K562 (cell line): Measurements from ENCODE around the gene NUAK2. TPM values are rescaled to one million over a fixed set of nuclear protein-coding genes. Genes with fewer than 3 reads are reported as not detected.
A peak's percentile ranks its signal among the peaks of the same experiment; 100 is the strongest.

ENCODE experiments used
- BHLHE40 ChIP-seq: IDR thresholded peaks from 2 replicates; pipeline ENCODE4 v1.6.1; 2011; ENCODE audit warnings: low read length, improper control_type of control experiment
- CGGBP1 ChIP-seq: fragments of 250-450 bp; sonication (Bioruptor Pico); IDR thresholded peaks from 2 replicates; pipeline ENCODE4 v1.9.0; 2021; ENCODE audit warnings: mild to moderate bottlenecking
- CREB3L1 ChIP-seq: fragments of 450-650 bp; IDR thresholded peaks from 2 replicates; pipeline ENCODE4 v1.6.1; 2014; ENCODE audit warnings: low read depth, mild to moderate bottlenecking, moderate library complexity, borderline replicate concordance
- DACH1 ChIP-seq: fragments of 450-650 bp; IDR thresholded peaks from 2 replicates; pipeline ENCODE4 v1.6.1; 2018; ENCODE audit not compliant: partially characterized antibody
- DEAF1 ChIP-seq: fragments of 450-650 bp; formaldehyde crosslinking; IDR thresholded peaks from 2 replicates; pipeline ENCODE4 v1.4.0; 2020; ENCODE audit warnings: mild to moderate bottlenecking, moderate library complexity
- FOSL1 ChIP-seq: fragments of 200-800 bp; sonication (Bioruptor generic); conservative IDR thresholded peaks from 2 replicates; pipeline ENCODE4 v1.6.1; 2016; ENCODE audit warnings: missing genetic modification characterization, missing compliant biosample characterization
- JUND ChIP-seq, 2 experiments: IDR thresholded peaks; 2 replicates in 1 of 2; 3 replicates in 1 of 2; pipeline ENCODE4 v1.6.1; 2011; ENCODE audit warnings: borderline replicate concordance in 2 of 2, low read depth in 2 of 2, low read length in 2 of 2, improper control_type of control experiment in 1 of 2, missing biosample characterization in 1 of 2, missing genetic modification characterization in 1 of 2, missing genetic modification reagents in 1 of 2
- MAZ ChIP-seq, 2 experiments: fragments of 450-650 bp in 1 of 2; sonication (generic) in 1 of 2; formaldehyde crosslinking; IDR thresholded peaks in 1 of 2; conservative IDR thresholded peaks in 1 of 2; 2 replicates each; pipeline versions ENCODE4 v1.4.0 to v1.5.0; 2020; ENCODE audit warnings: mild to moderate bottlenecking in 1 of 2, missing genetic modification reagents in 1 of 2
- NFATC3 ChIP-seq: fragments of 450-650 bp; IDR thresholded peaks from 2 replicates; pipeline ENCODE4 v1.6.1; 2017; ENCODE audit warnings: mild to moderate bottlenecking
- NRF1 ChIP-seq, 2 experiments: fragments of 450-650 bp; IDR thresholded peaks in 1 of 2; conservative IDR thresholded peaks in 1 of 2; 2 replicates each; pipeline ENCODE4 v1.6.1; 2014; ENCODE audit warnings: mild to moderate bottlenecking in 2 of 2
- OTX1 ChIP-seq: fragments of 450-650 bp; formaldehyde crosslinking; IDR thresholded peaks from 2 replicates; pipeline ENCODE4 v1.4.0; 2022; ENCODE audit warnings: mild to moderate bottlenecking
- PKNOX1 ChIP-seq: fragments of 450-650 bp; IDR thresholded peaks from 2 replicates; pipeline ENCODE4 v1.6.1; 2016
- PTBP1 ChIP-seq: fragments of 200-400 bp; formaldehyde crosslinking; IDR thresholded peaks from 2 replicates; pipeline ENCODE4 v1.6.1; 2017; ENCODE audit warnings: low read depth, low read length
- RCOR1 ChIP-seq, 2 experiments: IDR thresholded peaks; 2 replicates each; pipeline ENCODE4 v1.6.1; 2012; ENCODE audit warnings: low read depth in 2 of 2, low read length in 2 of 2, borderline replicate concordance in 1 of 2, improper control_type of control experiment in 1 of 2
- SREBF1 ChIP-seq: fragments of 150-350 bp; IDR thresholded peaks from 2 replicates; pipeline ENCODE4 v1.6.1; 2014; ENCODE audit warnings: antibody characterized with exemption, low read depth, low read length, borderline replicate concordance
- ZNF408 ChIP-seq: fragments of 250-450 bp; sonication (Bioruptor Pico); IDR thresholded peaks from 2 replicates; pipeline ENCODE4 v1.4.0; 2020; ENCODE audit warnings: low read depth, mild to moderate bottlenecking, moderate library complexity
- ZNF449 ChIP-seq: fragments of 250-450 bp; sonication (Bioruptor Pico); IDR thresholded peaks from 2 replicates; pipeline ENCODE4 v1.8.0; 2022; ENCODE audit warnings: moderate library complexity, mild to moderate bottlenecking, inconsistent platforms
- ZNF766 ChIP-seq: fragments of 200-800 bp; sonication (Bioruptor generic); conservative IDR thresholded peaks from 2 replicates; pipeline ENCODE4 v1.6.1; 2016; ENCODE audit warnings: missing genetic modification characterization, missing compliant biosample characterization
- polyA plus RNA-seq, 8 experiments: library from polyadenylated mRNA; depleted of rRNA in 4 of 8; stranded (reverse) in 5 of 8; unstranded in 3 of 8; fragments of >200 nt; fragmentation: Nextera tagmentation in 2 of 8; fragmentation: Illumina TruSeq in 1 of 8; extraction: Ambion mirVana in 2 of 8; extraction: Trizol in 1 of 8; gene quantifications; 2 replicates each; pipeline versions ENCODE4 v1.2.1 to v1.2.3, GENCODE V29; 2011 to 2014; ENCODE audit warnings: inconsistent platforms in 1 of 8, missing spikeins in 1 of 8
- total RNA-seq, 7 experiments: library from RNA; depleted of rRNA in 6 of 7; stranded (reverse); fragments of >200 nt in 6 of 7; fragmentation: Illumina TruSeq in 2 of 7; extraction: Trizol in 2 of 7; gene quantifications; 2 replicates each; pipeline versions ENCODE4 v1.2.1 to v1.2.3, GENCODE V29; 2011 to 2021; ENCODE audit warnings: low replicate concordance in 1 of 7

The NUAK2 gene
- total and polyA plus RNA-seq, 9 of the 15 experiments (the other 6 are each of a cell fraction or from before 2014, with no cell fraction given) = 0.04 to 0.44 (median 0.14) TPM

- TF ChIP-seq MAZ (CRISPR knock-in tag; conservative IDR thresholded peaks at IDR 0.05 in 1 of 2, IDR thresholded peaks at IDR 0.05 in 1 of 2) (peak; percentile 29 to 38; a peak in 1 of 4 replicates), PTBP1 (no peak), CREB3L1 (no peak), PKNOX1 (no peak), SREBF1 (no peak), RCOR1 (IDR thresholded peaks at IDR 0.05; ENCODE audit: borderline replicate concordance in 1 of 2, low read depth in 2 of 2, low read length in 2 of 2) (peak in 1 of 2 experiments; percentile 48; a peak in 1 of 4 replicates), BHLHE40 (peak; percentile 11; the same call in 1 of the 2 replicates), CGGBP1 (CRISPR knock-in tag) (no peak), NFATC3 (no peak), ZNF408 (CRISPR knock-in tag) (no peak), ZNF449 (no peak), DACH1 (no peak), DEAF1 (CRISPR knock-in tag) (peak; percentile 84), OTX1 (CRISPR knock-in tag) (0 out of 2 replicates have a peak, but pooled peaks have one; percentile 25), ZNF766 (CRISPR knock-in tag) (no peak), NRF1 (conservative IDR thresholded peaks at IDR 0.05 in 1 of 2, IDR thresholded peaks at IDR 0.05 in 1 of 2) (no peak), JUND (IDR thresholded peaks at IDR 0.05; ENCODE audit: borderline replicate concordance, low read depth, low read length) (0 out of 2 replicates have a peak, but pooled peaks have one; percentile 19), JUND (tag; IDR thresholded peaks at IDR 0.05; ENCODE audit: borderline replicate concordance, low read depth, low read length) (no peak), FOSL1 (tag) (no peak)
Measured at GRCh38 chr1:205325334-205325884, 3.9 kb upstream of the NUAK2 start (continued).
